SIG-M5 treated with dmso at 0.1 percent for 504 hours (cell line): ENCODE measurements around the gene IL11.

Source experiments
- DNase-seq: peaks from one replicate; lab custom pipeline; 2025; ENCODE audit not compliant: unreplicated experiment; lab: John Stamatoyannopoulos, UW

Gene IL11

GRCh38 chr19:55353803-55354697 is 16.2 kb downstream of the IL11 start:
- peak; percentile 41 for DNase-seq

- no peak for DNase-seq
Observed at GRCh38 chr19:55353356-55353802, 16.9 kb downstream of the IL11 start.

GRCh38 chr19:55352549-55353145 is 17.6 kb downstream of the IL11 start:
- no peak for DNase-seq

GRCh38 chr19:55352040-55352439 is 18.2 kb downstream of the IL11 start:
- no peak for DNase-seq

GRCh38 chr19:55350620-55351315 is 19.5 kb downstream of the IL11 start:
- DNase-seq, result no peak

GRCh38 chr19:55348317-55349034 is 21.8 kb downstream of the IL11 start:
- DNase-seq, result no peak

GRCh38 chr19:55347442-55348009 is 22.7 kb downstream of the IL11 start:
- no peak for DNase-seq

GRCh38 chr19:55346725-55347441 is 23.4 kb downstream of the IL11 start:
- DNase-seq, result no peak

DNA sequence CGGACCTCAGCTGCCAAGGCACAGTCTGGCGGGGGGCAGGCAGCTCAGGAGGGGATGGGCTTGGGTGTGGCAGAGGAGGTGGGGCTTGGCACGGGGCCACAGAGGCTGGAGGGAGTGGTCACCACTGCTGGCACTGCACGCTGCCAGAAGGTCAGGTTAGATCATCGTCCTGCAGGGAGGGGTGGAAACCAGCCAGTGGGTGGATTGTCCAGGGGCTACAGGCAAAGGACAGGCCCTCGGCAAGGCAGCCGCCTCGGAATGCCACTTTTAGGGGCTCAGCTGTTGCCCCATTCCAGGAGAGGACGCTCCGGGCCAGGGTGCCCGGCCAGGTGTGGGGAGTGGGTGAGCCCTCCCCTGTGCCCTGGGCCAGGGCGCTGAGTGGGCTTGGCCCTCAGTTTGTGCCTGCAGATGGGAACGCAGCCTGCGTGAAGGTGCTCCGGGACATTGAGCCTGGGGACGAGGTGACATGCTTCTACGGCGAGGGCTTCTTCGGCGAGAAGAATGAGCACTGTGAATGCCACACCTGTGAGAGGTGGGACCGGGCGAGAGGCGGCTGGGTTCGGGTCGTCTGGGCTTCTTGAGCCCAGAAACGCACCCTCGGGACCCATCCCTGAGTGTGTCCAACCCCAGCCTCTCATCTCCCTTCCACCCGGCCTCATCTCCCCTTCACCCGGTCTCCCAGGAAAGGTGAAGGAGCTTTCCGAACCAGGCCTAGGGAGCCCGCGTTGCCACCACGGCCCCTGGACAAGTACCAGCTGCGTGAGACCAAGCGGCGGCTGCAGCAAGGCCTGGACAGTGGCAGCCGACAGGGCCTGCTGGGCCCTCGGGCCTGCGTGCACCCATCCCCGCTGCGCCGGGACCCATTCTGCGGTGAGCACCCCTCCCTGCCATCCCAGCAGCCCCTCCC is 24.2 kb downstream of the IL11 start:
- DNase-seq, result no peak

GRCh38 chr19:55345101-55345817 is 25.0 kb downstream of the IL11 start:
- DNase-seq, result no peak

DNA sequence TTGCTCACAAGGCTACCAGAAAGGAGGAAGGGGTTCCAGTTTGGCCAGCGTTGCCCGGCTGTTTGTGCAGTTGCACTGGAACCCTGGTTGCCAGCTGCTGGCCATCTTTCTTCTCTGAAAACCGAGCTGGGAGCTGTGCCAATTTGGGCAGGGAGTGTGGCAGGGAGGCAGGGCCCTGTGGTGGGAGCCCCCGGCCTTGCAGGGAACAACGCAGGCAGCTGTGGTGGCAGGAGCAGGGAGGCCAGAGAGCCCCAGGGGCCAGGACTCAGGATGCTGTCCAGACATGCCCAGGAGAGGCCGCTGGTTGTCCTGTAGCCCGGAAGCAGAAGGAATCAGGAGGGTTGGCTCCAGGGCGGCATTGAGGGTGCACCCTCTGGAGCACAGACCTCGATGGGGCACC is 25.8 kb downstream of the IL11 start:
- DNase-seq, result no peak

- no peak for DNase-seq
Observed at GRCh38 chr19:55341595-55342531, 28.4 kb downstream of the IL11 start.

- DNase-seq, result peak; percentile 56
Observed at GRCh38 chr19:55341171-55341588, 29.1 kb downstream of the IL11 start.

DNA sequence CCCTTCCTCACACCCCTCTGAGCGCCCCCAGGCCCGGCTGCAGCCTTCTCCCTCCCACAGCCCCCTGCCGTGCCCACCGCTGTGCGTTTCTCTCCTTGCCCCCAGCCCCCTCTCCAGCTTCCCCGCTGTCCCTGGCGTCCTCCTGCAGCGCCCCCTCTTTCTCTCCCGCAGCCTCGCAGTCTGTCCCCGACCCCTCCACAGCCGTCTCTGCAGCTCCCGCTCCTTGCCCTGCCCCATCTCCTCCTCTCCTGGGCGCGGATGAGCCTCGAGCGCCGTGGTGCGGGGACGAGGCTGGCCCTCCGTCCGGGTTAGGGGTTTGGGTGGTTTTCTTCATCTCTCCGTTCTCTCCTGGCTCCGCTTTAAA is 29.5 kb downstream of the IL11 start:
- DNase-seq, result peak; percentile 21

- peak; percentile 39 for DNase-seq
Observed at GRCh38 chr19:55339889-55340783, 30.1 kb downstream of the IL11 start.

DNA sequence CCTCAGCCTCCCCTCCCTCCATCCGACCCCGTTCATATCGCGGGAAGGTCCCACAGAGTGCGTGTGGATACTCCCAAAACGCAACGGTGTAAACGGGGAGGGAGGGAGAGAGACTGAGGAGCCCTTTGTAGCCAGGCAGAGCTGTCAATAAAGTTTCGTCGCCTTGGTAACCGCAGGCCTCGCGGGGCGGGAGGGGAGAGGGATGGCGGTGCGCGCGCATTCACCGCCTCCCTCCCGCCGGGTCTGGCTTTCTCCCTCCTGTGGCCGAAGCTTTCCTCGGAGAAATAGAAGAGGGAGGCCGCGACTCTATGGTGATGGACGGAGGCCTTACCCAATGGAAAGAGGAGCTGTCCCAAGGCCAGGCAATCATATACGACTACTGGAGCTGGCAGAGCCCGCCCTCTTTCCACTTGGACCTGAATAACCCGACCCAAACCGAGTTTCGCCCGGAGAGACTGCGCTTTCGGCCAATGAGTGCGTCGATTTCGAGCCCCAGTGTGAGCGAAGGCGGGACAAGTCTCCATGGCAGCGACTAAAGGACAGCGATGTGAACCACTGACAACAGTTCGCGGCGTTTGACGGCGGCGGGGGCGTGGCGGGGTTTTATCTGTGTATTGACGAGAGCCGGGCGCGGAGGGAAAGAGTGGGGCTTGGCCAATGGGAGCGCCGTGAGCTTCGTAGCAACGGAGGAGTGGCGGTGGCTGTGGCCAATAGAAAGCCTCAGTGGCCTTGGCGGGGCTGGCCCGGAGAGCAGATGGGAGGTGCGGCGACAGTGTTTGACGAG is 31.0 kb downstream of the IL11 start, which contains the start of gene KMT5C:
Gene KMT5C (plus strand): TSS at position 772 of the 784 bp plus-strand sequence. CDS start 2,061 bp downstream, outside the sequence.
- peak; percentile 100 for DNase-seq
